WI38 (cell line): Measurements from ENCODE around the gene AATF.

ENCODE experiments used
- H3K4me3 ChIP-seq: 2 replicates; pipeline ENCODE4 v1.5.1; 2011; ENCODE audit warnings: low read depth, mild to moderate bottlenecking, control low read depth, low read length
- CTCF ChIP-seq: IDR thresholded peaks from 2 replicates; pipeline ENCODE4 v1.5.1; 2012; ENCODE audit warnings: low read depth, mild to moderate bottlenecking, control low read depth, low read length

AATF gene

GRCh38 chr17:37082985-37083384 lies 134.2 kb downstream of the AATF start:
- no peak overlapping the region for H3K4me3 ChIP-seq
- TF ChIP-seq CTCF, result no peak

- TF ChIP-seq CTCF, result no peak
- no peak overlapping the region for H3K4me3 ChIP-seq
Observed at GRCh38 chr17:37083456-37083855, 134.7 kb downstream of the AATF start.

GRCh38 chr17:37084372-37084771 lies 135.6 kb downstream of the AATF start:
- no peak overlapping the region for H3K4me3 ChIP-seq
- no peak for TF ChIP-seq CTCF

GRCh38 chr17:37086334-37086733 lies 137.6 kb downstream of the AATF start:
- no peak for TF ChIP-seq CTCF
- no peak overlapping the region for H3K4me3 ChIP-seq

- TF ChIP-seq CTCF, result no peak
- H3K4me3 ChIP-seq, result no peak overlapping the region
Observed at GRCh38 chr17:37086948-37087347, 138.2 kb downstream of the AATF start.

- no peak overlapping the region for H3K4me3 ChIP-seq
- no peak for TF ChIP-seq CTCF
Observed at GRCh38 chr17:37087683-37088082, 138.9 kb downstream of the AATF start.

GRCh38 chr17:37088459-37088858 lies 139.7 kb downstream of the AATF start:
- TF ChIP-seq CTCF, result no peak; the same call in 1 of the 2 replicates
- no peak overlapping the region for H3K4me3 ChIP-seq
